Measurements from ENCODE around the gene NUDT19.
"Not testable (repeated sequence)": the region's sequence is repeated elsewhere in the genome, so short reads cannot be mapped to it uniquely, and the experiment has no call there.

DNA sequence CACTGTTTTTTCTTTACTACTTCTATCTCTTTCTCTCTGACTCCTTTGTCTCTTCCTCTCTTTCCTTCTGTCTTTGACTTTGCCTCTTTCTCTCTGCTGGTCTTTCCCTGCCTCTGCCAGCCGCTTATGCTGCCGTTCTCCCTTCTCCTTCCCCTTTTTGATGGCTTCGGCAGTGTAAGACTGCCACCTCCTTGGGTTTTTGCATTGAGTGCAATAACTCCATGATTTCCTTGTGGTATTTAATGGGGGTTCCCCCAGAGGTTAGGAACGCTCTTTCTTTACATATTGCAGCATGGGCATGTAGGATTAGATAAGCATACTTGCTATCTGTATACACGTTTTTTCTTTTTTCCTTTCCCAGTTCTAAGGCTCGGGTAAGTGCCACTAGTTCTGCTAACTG is 3.9 kb downstream of the NUDT19 start:
- not testable (repeated sequence) for TF ChIP-seq CTCF, POLR2AphosphoS5, EP300 (IDR thresholded peaks at IDR 0.05)

Measured in esophagus muscularis mucosa (tissue), 4 donors.